UCSD-AML1 (cell line): ENCODE data around the gene FLCN.
"Not testable (repeated sequence)": the region's sequence is repeated elsewhere in the genome, so short reads cannot be mapped to it uniquely, and the experiment has no call there.

Experiments used
- DNase-seq: peaks from one replicate; lab custom pipeline; 2025; ENCODE audit not compliant: unreplicated experiment; lab: John Stamatoyannopoulos, UW

The FLCN gene

GRCh38 chr17:17214646-17215436 lies 22.1 kb downstream of the FLCN start:
- no peak for DNase-seq

- DNase-seq: no peak
Observed at GRCh38 chr17:17213775-17214174, 23.2 kb downstream of the FLCN start.

GRCh38 chr17:17207998-17208397 lies 29.0 kb downstream of the FLCN start:
- DNase-seq: no peak

GRCh38 chr17:17206913-17207335 lies 30.0 kb downstream of the FLCN start:
- DNase-seq: no peak

- DNase-seq: peak; percentile 87
Observed at GRCh38 chr17:17206124-17206912, 30.6 kb downstream of the FLCN start, which contains the start of gene PLD6. PLD6 (minus strand) TSS chr17:17206333; CDS start chr17:17206286, 47 bp downstream.

- DNase-seq: peak; percentile 39
Observed at GRCh38 chr17:17205368-17206123, 31.4 kb downstream of the FLCN start.

- DNase-seq: no peak
Observed at GRCh38 chr17:17204635-17205231, 32.2 kb downstream of the FLCN start.

GRCh38 chr17:17204041-17204591 lies 32.9 kb downstream of the FLCN start:
- DNase-seq: peak; percentile 23

GRCh38 chr17:17203173-17203730 lies 33.7 kb downstream of the FLCN start:
- DNase-seq: no peak

GRCh38 chr17:17201907-17202306 lies 35.1 kb downstream of the FLCN start:
- DNase-seq: no peak

- DNase-seq: no peak
Observed at GRCh38 chr17:17201271-17201670, 35.7 kb downstream of the FLCN start.

GRCh38 chr17:17200831-17201230 lies 36.1 kb downstream of the FLCN start:
- DNase-seq: no peak

GRCh38 chr17:17200311-17200710 lies 36.7 kb downstream of the FLCN start:
- DNase-seq: no peak

- DNase-seq: no peak
Observed at GRCh38 chr17:17198281-17198680, 38.7 kb downstream of the FLCN start.

- no peak for DNase-seq
Observed at GRCh38 chr17:17196776-17197175, 40.2 kb downstream of the FLCN start.

GRCh38 chr17:17195466-17195865 lies 41.5 kb downstream of the FLCN start:
- not testable (repeated sequence) for DNase-seq

- DNase-seq: no peak
Observed at GRCh38 chr17:17191961-17192381, 45.0 kb downstream of the FLCN start.

GRCh38 chr17:17191346-17191792 lies 45.6 kb downstream of the FLCN start:
- DNase-seq: no peak

- no peak for DNase-seq
Observed at GRCh38 chr17:17190188-17190587, 46.8 kb downstream of the FLCN start.

GRCh38 chr17:17189559-17189958 lies 47.4 kb downstream of the FLCN start:
- no peak for DNase-seq
